Endothelial cell of umbilical vein (primary cell): ENCODE measurements around the gene ANKS1A.

Experiments
- EZH2 ChIP-seq: IDR thresholded peaks from 2 replicates; pipeline ENCODE4 v1.6.1; 2012; ENCODE audit warnings: borderline replicate concordance, low read depth, mild to moderate bottlenecking, moderate library complexity, low read length, inconsistent platforms; ENCODE audit not compliant: severe bottlenecking
- FOS ChIP-seq: IDR thresholded peaks from 2 replicates; pipeline ENCODE4 v1.6.1; 2011; ENCODE audit warnings: mild to moderate bottlenecking, low read length, moderate library complexity, borderline replicate concordance; ENCODE audit not compliant: insufficient read depth
- MAX ChIP-seq: IDR thresholded peaks from 2 replicates; pipeline ENCODE4 v1.6.1; 2011; ENCODE audit not compliant: insufficient read depth, insufficient read length
- MYC ChIP-seq: IDR thresholded peaks from one replicate; pipeline ENCODE4 v1.6.1; 2011; ENCODE audit warnings: mild to moderate bottlenecking, low read depth, low read length
- POLR2A ChIP-seq: IDR thresholded peaks from 2 replicates; pipeline ENCODE4 v1.6.1; 2012; ENCODE audit warnings: low read depth, mild to moderate bottlenecking, control low read depth, low read length
- POLR2AphosphoS5 ChIP-seq: IDR thresholded peaks from 2 replicates; pipeline ENCODE4 v1.6.1; 2012; ENCODE audit warnings: low read depth, mild to moderate bottlenecking, control low read depth, low read length, moderate library complexity; ENCODE audit not compliant: insufficient read depth
- TF ChIP-seq, protein P1 (sequence below), 2 donors: IDR thresholded peaks; 1 replicate in 1 of 2; 2 replicates in 1 of 2; pipeline ENCODE4 v1.5.1; 2011; ENCODE audit warnings: low read length in 2 of 2, mild to moderate bottlenecking in 2 of 2, moderate library complexity in 2 of 2, control low read depth in 1 of 2, inconsistent platforms in 1 of 2, low read depth in 1 of 2; ENCODE audit not compliant: insufficient read depth in 1 of 2; ENCODE audit errors: extremely low read depth in 1 of 2

- TF ChIP-seq EZH2, result no peak
- TF ChIP-seq, protein P1, sequence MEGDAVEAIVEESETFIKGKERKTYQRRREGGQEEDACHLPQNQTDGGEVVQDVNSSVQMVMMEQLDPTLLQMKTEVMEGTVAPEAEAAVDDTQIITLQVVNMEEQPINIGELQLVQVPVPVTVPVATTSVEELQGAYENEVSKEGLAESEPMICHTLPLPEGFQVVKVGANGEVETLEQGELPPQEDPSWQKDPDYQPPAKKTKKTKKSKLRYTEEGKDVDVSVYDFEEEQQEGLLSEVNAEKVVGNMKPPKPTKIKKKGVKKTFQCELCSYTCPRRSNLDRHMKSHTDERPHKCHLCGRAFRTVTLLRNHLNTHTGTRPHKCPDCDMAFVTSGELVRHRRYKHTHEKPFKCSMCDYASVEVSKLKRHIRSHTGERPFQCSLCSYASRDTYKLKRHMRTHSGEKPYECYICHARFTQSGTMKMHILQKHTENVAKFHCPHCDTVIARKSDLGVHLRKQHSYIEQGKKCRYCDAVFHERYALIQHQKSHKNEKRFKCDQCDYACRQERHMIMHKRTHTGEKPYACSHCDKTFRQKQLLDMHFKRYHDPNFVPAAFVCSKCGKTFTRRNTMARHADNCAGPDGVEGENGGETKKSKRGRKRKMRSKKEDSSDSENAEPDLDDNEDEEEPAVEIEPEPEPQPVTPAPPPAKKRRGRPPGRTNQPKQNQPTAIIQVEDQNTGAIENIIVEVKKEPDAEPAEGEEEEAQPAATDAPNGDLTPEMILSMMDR (IDR thresholded peaks at IDR 0.05; ENCODE audit: extremely low read depth in 1 of 2, insufficient read depth in 1 of 2, low read depth in 1 of 2, low read length in 2 of 2), result no peak
- no peak for TF ChIP-seq MAX
- TF ChIP-seq POLR2AphosphoS5, result no peak
- TF ChIP-seq MYC, result no peak
- no peak for TF ChIP-seq POLR2A
- TF ChIP-seq FOS, result no peak
Measured at GRCh38 chr6:35086636-35087360, 197.7 kb downstream of the ANKS1A start.
